ENCODE data around the gene TAC1. TPM values are rescaled to one million over a fixed set of nuclear protein-coding genes. Genes with fewer than 3 reads are reported as not detected.

TAC1 gene
- total and polyA plus RNA-seq, 4 donors, result not detected

DNA sequence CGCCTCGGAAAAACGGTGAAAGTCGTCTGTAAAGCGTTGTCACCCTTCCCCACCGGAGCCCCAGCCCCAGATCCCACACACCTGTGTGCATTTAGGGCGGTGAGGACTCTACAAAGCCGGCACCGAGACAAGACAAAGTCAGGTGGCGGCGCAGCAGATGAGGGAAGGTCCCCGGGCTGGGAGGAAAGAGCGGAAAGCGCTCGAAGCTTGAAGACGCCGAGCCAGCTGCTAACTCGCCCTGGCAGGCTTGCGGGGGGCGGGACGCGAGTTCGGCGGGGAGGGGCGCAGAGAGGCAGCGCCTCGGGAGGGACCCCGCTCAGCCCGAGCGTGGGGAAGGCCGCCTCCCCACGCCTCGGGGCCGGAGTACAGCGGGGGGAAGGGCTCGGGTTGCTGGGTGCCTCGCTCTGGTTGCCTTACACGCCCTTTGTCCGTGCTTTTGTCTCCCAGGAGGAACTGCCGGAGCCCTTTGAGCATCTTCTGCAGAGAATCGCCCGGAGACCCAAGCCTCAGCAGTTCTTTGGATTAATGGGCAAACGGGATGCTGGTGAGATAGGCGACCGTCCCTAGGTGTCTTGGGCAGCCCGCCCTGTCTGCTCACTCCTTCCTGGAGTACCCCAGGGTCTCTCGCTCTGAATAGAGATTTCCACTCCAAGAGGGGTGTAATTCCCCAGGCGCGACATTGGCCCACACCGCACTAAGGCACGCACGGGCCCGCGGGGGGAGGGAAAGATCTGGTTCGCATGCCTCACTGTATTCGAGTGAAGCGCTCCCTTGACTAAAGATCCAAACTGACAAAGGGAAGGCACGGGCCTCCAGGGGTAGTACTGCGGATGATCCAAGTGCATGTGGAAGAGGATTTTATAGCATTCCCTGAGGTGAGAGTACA lies 1.6 kb downstream of the TAC1 start:
- H3K27me3 ChIP-seq (ENCODE audit: control insufficient read depth in 4 of 4, insufficient read depth in 4 of 4, low read length in 3 of 4), result peaks cover 0 to 15% (median 4%) of the 10 kb centered on the region in 4 donors
- H3K9ac ChIP-seq (ENCODE audit: low read depth in 1 of 2, low read length in 2 of 2), result no peak overlapping the region
- H3K4me1 ChIP-seq (ENCODE audit: control insufficient read depth in 4 of 4, insufficient read depth in 4 of 4, low read length in 3 of 4), result peaks cover 0 to 20% (median 6%) of the 10 kb centered on the region in 4 donors
- no peak for DNase-seq (ENCODE audit: low spot score)
- no peak overlapping the region for H3K27ac ChIP-seq (ENCODE audit: low read depth in 1 of 2, low read length in 2 of 2)
- H3K36me3 ChIP-seq (ENCODE audit: control insufficient read depth in 4 of 4, insufficient read depth in 3 of 4, low read depth in 1 of 4, low read length in 3 of 4), result no peaks in the 10 kb centered on the region
- 2% methylated on average over 59 of the region's 59 CpGs for WGBS
- no peak overlapping the region for H3K4me3 ChIP-seq (ENCODE audit: low read depth in 1 of 3, low read length in 3 of 3)
- H3K9me3 ChIP-seq (ENCODE audit: control insufficient read depth in 4 of 4, low read length in 3 of 4), result no peaks in the 10 kb centered on the region
- no peak for TF ChIP-seq RAD21 (IDR thresholded peaks at IDR 0.05)
- TF ChIP-seq FOXA2 (IDR thresholded peaks at IDR 0.05), result no peak
- TF ChIP-seq SP1 (IDR thresholded peaks at IDR 0.05), result no peak
- TF ChIP-seq, protein P1, sequence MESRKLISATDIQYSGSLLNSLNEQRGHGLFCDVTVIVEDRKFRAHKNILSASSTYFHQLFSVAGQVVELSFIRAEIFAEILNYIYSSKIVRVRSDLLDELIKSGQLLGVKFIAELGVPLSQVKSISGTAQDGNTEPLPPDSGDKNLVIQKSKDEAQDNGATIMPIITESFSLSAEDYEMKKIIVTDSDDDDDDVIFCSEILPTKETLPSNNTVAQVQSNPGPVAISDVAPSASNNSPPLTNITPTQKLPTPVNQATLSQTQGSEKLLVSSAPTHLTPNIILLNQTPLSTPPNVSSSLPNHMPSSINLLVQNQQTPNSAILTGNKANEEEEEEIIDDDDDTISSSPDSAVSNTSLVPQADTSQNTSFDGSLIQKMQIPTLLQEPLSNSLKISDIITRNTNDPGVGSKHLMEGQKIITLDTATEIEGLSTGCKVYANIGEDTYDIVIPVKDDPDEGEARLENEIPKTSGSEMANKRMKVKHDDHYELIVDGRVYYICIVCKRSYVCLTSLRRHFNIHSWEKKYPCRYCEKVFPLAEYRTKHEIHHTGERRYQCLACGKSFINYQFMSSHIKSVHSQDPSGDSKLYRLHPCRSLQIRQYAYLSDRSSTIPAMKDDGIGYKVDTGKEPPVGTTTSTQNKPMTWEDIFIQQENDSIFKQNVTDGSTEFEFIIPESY (IDR thresholded peaks at IDR 0.05), result no peak
- TF ChIP-seq, protein P2, sequence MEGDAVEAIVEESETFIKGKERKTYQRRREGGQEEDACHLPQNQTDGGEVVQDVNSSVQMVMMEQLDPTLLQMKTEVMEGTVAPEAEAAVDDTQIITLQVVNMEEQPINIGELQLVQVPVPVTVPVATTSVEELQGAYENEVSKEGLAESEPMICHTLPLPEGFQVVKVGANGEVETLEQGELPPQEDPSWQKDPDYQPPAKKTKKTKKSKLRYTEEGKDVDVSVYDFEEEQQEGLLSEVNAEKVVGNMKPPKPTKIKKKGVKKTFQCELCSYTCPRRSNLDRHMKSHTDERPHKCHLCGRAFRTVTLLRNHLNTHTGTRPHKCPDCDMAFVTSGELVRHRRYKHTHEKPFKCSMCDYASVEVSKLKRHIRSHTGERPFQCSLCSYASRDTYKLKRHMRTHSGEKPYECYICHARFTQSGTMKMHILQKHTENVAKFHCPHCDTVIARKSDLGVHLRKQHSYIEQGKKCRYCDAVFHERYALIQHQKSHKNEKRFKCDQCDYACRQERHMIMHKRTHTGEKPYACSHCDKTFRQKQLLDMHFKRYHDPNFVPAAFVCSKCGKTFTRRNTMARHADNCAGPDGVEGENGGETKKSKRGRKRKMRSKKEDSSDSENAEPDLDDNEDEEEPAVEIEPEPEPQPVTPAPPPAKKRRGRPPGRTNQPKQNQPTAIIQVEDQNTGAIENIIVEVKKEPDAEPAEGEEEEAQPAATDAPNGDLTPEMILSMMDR (IDR thresholded peaks at IDR 0.05; ENCODE audit: low read depth, low read length, missing input control), result no peak

DNA sequence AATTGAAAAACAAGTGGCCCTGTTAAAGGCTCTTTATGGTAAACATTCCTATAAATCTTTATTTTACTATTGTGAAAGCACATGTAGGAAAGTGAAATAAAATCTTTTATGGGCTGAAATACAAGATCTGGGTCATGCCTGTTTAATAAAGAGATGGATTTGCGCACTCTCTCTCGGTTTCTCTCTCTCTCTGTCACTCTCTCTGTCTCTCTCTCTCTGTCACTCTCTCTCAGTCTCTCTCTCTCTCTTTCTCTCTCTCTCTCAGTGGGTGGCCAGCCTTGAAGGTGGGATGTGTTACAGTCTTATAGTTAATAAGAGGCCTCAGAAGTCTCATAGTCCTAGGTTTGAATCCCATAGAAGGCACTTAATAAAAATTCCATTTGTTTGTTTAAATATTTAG lies 2.4 kb downstream of the TAC1 start:
- Histone ChIP-seq H3K9ac (ENCODE audit: low read depth in 1 of 2, low read length in 2 of 2) (no peak overlapping the region), H3K4me1 (ENCODE audit: control insufficient read depth in 4 of 4, insufficient read depth in 4 of 4, low read length in 3 of 4) (peaks cover 0 to 20% (median 6%) of the 10 kb centered on the region in 4 donors), H3K9me3 (ENCODE audit: control insufficient read depth in 4 of 4, low read length in 3 of 4) (no peaks in the 10 kb centered on the region), H3K27ac (ENCODE audit: low read depth in 1 of 2, low read length in 2 of 2) (no peak overlapping the region), H3K27me3 (ENCODE audit: control insufficient read depth in 4 of 4, insufficient read depth in 4 of 4, low read length in 3 of 4) (peaks cover 0 to 15% (median 4%) of the 10 kb centered on the region in 4 donors), H3K4me3 (ENCODE audit: low read depth in 1 of 3, low read length in 3 of 3) (no peak overlapping the region), H3K36me3 (ENCODE audit: control insufficient read depth in 4 of 4, insufficient read depth in 3 of 4, low read depth in 1 of 4, low read length in 3 of 4) (no peaks in the 10 kb centered on the region)
- TF ChIP-seq YY1 (IDR thresholded peaks at IDR 0.05) (no peak), HNF4A (conservative IDR thresholded peaks at IDR 0.05) (no peak), GABPA (IDR thresholded peaks at IDR 0.05 in 1 of 2, conservative IDR thresholded peaks at IDR 0.05 in 1 of 2) (no peak), TAF1 (conservative IDR thresholded peaks at IDR 0.05) (no peak), RAD21 (IDR thresholded peaks at IDR 0.05) (no peak), EGR1 (IDR thresholded peaks at IDR 0.05; ENCODE audit: low read depth in 2 of 2) (no peak), NR2F2 (IDR thresholded peaks at IDR 0.05) (no peak), FOXA1 (IDR thresholded peaks at IDR 0.05) (no peak)
- TF ChIP-seq, protein P3, sequence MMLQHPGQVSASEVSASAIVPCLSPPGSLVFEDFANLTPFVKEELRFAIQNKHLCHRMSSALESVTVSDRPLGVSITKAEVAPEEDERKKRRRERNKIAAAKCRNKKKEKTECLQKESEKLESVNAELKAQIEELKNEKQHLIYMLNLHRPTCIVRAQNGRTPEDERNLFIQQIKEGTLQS (IDR thresholded peaks at IDR 0.05), result no peak
- TF ChIP-seq, protein P4, sequence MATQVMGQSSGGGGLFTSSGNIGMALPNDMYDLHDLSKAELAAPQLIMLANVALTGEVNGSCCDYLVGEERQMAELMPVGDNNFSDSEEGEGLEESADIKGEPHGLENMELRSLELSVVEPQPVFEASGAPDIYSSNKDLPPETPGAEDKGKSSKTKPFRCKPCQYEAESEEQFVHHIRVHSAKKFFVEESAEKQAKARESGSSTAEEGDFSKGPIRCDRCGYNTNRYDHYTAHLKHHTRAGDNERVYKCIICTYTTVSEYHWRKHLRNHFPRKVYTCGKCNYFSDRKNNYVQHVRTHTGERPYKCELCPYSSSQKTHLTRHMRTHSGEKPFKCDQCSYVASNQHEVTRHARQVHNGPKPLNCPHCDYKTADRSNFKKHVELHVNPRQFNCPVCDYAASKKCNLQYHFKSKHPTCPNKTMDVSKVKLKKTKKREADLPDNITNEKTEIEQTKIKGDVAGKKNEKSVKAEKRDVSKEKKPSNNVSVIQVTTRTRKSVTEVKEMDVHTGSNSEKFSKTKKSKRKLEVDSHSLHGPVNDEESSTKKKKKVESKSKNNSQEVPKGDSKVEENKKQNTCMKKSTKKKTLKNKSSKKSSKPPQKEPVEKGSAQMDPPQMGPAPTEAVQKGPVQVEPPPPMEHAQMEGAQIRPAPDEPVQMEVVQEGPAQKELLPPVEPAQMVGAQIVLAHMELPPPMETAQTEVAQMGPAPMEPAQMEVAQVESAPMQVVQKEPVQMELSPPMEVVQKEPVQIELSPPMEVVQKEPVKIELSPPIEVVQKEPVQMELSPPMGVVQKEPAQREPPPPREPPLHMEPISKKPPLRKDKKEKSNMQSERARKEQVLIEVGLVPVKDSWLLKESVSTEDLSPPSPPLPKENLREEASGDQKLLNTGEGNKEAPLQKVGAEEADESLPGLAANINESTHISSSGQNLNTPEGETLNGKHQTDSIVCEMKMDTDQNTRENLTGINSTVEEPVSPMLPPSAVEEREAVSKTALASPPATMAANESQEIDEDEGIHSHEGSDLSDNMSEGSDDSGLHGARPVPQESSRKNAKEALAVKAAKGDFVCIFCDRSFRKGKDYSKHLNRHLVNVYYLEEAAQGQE (IDR thresholded peaks at IDR 0.05), result no peak
- TF ChIP-seq, protein P2 (IDR thresholded peaks at IDR 0.05; ENCODE audit: low read depth, low read length, missing input control), result no peak
- TF ChIP-seq, protein P1 (IDR thresholded peaks at IDR 0.05), result no peak
- WGBS, result 28% methylated on average over 2 of the region's 2 CpGs
- DNase-seq (ENCODE audit: low spot score), result no peak

Data from liver (tissue), 9 donors.